Forelimb muscle (tissue), 1 donor: ENCODE data around the gene HMGCS2. TPM values are rescaled to one million over a fixed set of nuclear protein-coding genes. Genes with fewer than 3 reads are reported as not detected.

Experiments
- DNase-seq: peaks from one replicate; pipeline ENCODE4 v3.0.0-alpha.2; 2013; ENCODE audit warnings: low read depth
- polyA plus RNA-seq: library from polyadenylated mRNA; unstranded; fragments of 120-200 nt; gene quantifications from one replicate; pipeline ENCODE4 v1.2.1, GENCODE V29; 2013; ENCODE audit not compliant: insufficient read length

The HMGCS2 gene
- polyA plus RNA-seq, 1 donor, result not detected

DNA sequence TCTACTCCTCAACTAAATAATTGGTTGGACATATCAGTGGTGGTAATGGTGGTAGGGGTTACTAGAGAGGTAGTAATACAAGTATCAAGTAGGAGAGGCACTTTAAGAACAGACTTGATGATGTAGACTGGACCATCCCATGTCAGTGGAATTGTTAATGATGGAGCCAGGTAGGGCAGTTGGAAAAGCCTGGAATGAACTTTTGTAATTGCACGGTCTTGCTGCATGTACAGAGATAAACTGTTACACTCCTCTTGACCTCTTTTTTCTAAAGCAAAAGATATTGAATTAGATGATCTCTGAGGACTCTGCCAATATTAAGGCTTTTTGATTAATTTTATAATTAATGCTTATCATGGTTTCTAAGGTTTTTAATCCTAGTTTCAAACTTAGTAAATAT is 5.8 kb downstream of the HMGCS2 start:
- DNase-seq, result no peak

DNA sequence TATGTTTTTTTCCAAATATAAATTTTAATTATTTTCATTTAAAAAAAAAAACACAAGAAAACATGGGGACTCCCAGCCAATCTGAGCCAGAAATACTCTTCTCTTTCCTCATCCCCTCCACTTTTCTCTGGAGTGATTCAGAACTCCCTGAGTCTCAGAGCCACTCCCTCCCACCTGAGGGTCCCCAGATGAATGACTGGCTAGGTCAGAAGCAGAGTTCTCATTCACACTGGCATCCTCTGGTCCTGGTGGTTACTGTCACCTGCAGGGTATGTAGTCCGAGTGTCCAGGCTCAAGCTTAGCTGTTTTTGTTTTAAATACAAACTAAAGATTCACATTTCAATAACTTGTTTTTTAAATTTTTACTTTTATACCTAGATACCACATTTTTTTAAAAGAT is 6.3 kb downstream of the HMGCS2 start:
- no peak for DNase-seq

- DNase-seq, result no peak
These were observed 10.1 kb downstream of the HMGCS2 start for GRCh38 chr1:119758584-119758983.

GRCh38 chr1:119752592-119752991 is 16.1 kb downstream of the HMGCS2 start:
- no peak for DNase-seq

DNA sequence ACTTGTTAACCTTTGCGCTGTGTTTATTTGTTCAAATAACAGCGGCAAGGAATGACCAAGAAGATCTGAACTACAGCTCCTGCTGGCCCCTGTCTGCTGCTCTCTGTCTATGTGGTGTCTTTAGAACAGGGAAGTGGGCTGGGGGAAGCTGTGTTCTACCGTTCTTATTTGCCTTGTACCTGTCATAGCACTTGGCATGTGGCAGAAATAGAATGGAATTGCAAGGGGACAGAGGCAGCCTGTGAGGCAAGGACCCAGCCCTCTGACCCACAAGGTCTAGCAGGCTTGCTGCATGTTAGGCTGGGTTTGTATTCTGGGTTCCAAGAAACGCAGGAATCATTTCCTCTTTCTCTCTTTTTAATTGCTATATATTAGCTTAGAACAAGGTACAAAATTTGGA is 20.7 kb downstream of the HMGCS2 start:
- no peak for DNase-seq

GRCh38 chr1:119747451-119747850 is 21.3 kb downstream of the HMGCS2 start:
- no peak for DNase-seq

DNA sequence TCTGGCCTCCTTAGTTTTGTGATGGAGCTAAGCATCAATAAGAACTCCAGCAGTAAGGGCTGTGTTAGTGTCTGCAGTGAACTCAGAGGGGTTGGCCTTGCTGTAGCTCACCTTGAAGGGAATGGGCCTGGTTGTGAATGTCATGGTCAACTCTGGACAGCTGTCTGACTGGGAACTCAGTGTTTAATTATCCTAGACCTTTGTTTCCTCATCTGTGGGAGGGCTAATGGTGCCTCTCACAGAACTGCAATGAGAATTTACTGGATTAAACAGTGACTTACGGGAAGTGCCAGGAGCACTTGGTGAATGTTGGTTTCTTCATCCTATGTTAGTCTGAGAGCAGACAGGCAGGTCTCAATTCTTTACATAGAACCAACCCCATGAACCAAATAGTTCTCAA is 23.7 kb downstream of the HMGCS2 start:
- DNase-seq, result no peak

DNA sequence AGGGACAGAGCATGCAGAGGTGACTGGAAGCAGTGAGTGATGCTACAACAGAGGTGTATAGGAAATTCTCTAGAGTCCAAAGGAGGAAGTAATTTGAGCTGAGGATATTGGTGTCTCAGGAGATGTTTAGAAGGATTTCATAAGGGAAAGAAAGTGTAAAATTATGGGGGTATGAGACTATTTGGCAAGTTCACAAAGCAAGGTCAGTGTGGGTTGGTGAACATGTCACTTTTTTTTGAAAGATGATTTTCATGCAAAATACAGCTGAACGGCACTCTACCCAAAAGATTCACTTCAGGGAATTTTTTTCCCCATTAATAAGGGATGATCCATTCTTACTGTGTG is 24.1 kb downstream of the HMGCS2 start:
- no peak for DNase-seq

DNA sequence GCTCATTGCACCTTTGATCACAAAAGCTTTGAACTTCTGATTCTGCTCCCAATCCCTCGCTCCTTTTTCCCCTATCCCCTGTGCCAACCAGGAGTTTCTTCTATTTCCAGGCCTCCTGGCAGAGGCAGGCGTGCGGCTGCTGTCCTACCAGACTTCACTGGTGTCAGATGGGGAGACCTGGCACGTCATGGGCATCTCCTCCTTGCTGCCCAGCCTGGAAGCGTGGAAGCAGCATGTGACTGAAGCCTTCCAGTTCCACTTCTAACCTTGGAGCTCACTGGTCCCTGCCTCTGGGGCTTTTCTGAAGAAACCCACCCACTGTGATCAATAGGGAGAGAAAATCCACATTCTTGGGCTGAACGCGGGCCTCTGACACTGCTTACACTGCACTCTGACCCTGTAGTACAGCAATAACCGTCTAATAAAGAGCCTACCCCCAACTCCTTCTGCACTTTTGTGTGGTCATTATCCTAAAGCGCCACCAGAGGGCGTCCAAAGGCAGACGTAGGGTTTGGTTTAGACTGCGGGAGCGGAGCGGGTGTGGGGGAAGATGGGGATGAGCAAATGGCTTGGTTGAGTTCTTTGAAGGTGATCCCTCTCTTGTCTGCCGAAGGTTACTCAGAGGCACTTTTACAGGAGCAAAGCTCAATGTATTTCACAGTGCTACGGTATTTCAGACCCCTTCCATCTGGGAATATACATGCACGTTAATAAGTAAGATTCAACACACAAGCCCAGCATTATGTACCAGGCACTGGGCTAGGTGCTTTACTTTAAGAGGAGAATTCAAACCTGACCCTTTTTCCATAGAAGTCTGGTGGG is 24.7 kb downstream of the HMGCS2 start:
- peak; percentile 52 for DNase-seq

DNA sequence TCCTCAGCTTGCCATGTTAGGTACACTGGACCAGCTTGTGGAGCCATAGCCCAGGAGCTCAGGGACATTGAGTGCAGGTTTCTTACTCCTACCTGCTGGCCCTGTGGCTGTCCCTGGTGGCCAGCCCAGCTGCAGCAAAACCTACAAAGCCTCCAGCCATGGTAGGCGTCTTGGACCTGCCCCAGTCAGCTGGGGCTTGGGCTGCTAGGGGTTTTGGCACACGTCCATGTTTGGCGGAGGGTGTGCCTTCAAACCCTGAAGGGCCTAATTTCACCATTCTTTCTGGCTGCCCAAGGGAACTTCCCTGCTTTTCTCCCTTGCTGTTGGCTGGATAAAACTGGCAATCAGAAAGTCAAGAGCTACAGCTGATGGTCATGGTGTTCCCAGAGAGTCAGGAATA is 25.4 kb downstream of the HMGCS2 start:
- DNase-seq, result no peak

- no peak for DNase-seq
These were observed 26.0 kb downstream of the HMGCS2 start for GRCh38 chr1:119742677-119743076.

- DNase-seq, result no peak
These were observed 26.5 kb downstream of the HMGCS2 start for GRCh38 chr1:119742202-119742601.

- DNase-seq, result no peak
These were observed 27.6 kb downstream of the HMGCS2 start for GRCh38 chr1:119740896-119741780.

DNA sequence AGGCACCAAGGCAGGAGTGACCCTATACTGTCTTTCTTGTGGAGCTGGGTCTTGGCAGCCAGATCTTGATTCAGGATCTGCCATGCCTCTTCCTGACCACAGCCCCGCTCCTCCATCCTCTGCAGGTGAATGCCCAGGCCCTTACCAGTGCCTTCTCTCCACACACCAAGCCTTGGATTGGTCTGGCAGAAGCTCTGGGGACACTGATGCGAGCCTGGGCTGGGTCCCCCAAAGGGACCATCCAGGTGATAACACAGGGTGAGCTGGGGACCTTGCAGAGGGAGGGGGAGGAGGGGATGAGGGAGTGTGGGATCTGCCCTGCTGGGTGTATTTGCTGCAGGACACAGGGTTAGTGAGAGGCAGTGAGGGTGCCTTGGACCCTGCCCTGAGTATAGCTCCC is 28.4 kb downstream of the HMGCS2 start:
- no peak for DNase-seq

GRCh38 chr1:119739150-119739549 is 29.6 kb downstream of the HMGCS2 start:
- DNase-seq, result no peak

GRCh38 chr1:119738100-119738720 is 30.5 kb downstream of the HMGCS2 start:
- DNase-seq, result no peak

DNA sequence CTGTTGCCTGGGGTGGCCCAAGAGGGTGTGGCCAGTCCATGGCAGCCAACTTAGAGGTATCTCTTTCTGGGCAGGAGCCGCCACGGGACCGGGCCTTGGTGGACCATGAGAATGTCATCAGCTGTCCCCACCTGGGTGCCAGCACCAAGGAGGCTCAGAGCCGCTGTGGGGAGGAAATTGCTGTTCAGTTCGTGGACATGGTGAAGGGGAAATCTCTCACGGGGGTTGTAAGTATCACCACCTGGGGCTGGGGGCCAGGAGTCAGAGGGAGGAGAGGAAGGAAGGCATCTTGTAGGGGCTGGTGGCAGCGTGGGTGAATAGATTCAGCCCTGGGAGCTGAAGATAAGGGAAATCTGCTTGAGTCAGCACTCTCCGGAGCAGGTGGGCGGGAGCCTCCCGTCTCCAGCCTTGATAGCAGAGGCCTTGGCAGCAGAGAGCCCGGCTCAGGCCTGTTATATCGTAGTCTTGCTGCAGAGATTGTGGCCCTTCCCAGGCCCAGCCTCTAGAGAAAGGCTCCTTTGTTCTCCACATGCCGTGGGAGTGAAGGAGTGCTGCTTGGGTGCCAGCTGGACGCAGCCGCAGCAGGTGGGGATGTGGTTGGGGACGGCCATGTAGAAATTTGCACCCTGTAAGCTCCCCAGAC is 31.5 kb downstream of the HMGCS2 start:
- DNase-seq, result no peak

- no peak for DNase-seq
These were observed 32.1 kb downstream of the HMGCS2 start for GRCh38 chr1:119736649-119737039.

DNA sequence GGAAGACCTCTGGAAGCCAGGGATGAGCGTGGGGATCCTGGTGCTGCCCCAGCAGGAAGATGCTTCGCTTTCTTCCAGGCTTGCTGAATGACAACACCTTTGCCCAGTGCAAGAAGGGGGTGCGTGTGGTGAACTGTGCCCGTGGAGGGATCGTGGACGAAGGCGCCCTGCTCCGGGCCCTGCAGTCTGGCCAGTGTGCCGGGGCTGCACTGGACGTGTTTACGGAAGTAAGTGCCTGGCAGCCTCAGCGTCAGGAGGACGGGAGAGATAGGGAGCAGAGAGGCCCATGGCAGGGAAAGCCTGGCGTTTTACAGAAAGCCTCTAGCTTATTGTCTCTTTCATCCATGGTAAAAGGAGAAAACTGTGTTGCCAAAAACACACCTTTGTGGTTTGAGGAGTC is 33.5 kb downstream of the HMGCS2 start:
- DNase-seq, result no peak

- no peak for DNase-seq
These were observed 35.0 kb downstream of the HMGCS2 start for GRCh38 chr1:119733754-119734153.

DNA sequence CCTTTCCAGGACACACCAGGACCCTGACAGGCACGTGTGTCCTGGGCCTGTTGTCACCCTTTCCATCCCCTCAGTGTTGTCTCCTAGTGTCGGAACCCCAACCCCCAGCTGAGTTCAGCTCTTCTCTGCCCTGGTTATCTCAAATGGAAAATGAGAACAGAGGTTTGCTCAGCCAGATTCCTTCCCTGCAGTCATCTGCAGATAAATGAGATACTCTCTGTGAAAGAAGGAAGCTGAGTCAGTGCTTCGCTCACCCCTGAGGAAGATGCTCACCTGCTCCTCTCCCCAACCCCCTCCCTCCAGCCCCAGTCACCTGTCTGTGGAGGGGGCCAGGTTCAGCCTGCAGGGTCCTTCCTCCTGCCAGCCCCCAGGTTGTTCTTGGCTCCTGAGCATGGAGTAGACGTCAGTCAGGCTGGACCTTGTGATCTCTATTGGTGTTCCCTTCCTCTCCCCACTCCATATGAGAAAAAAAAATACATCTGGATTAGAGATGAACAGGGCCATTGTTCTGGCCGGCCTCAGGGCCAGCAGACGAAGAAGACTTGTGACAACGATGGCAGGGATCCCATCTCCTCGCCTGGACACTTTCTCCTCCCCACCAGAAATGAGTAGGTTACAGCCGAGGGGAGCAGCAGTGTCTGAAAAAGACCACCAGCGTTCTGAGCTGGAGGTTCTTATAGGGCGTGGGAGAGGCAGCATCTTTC is 36.1 kb downstream of the HMGCS2 start:
- DNase-seq, result no peak
